GM18520 (cell line): ENCODE results near the gene VWF.

Experiments
- ATAC-seq: cut with Tn5 transposase; IDR thresholded peaks from one replicate; pipeline ENCODE4 v1.9.1; 2021; ENCODE audit not compliant: unreplicated experiment

Gene VWF

DNA sequence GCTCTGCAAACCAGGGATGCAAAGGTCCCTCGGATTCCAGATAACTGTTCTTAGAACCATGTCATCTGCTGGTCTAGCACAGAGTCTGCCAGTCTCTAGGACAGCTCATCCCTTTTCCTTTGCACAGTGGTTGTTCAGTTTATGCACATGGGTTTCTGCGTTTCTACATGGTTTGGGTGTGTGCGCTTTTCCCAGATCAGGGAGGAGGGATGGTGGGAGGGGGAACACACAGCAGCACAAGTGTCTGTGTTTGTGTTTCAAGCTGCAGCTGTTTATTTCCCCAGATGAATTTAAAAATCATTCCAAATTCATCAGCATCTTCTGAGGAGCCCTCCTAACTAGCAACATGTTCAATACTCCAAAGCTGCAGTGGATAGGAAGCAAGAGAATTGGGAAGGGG is 224.8 kb downstream of the VWF start:
- ATAC-seq, result no peak

DNA sequence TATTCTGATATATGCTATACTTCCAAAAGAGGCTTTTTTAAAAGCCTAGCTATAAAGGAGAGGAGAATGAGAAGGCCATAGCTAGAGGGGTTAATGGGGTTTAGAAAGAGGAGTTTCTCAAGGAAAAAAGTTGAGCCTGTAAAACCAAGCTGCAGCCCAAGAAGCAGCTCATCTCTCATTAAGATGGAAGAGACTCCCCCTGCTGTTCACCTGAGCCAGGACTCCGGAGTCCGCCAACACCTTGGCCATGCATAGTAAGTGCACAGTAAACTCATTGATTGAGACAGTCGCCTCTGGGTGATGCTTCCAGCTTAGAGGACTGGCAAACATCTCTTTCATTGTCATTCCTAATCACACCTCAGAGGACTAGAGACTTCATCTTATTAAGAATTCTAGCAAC is 225.6 kb downstream of the VWF start:
- ATAC-seq, result no peak
